Neural progenitor cell (in vitro differentiated cells): ENCODE data around the gene RPS6KA1. TPM values are rescaled to one million over a fixed set of nuclear protein-coding genes. Genes with fewer than 3 reads are reported as not detected.

Experiments
- DNase-seq: peaks from one replicate; pipeline ENCODE4 v3.0.0-alpha.2; 2016; ENCODE audit warnings: low spot score
- H2AFZ ChIP-seq: fragments of 200-600 bp; sonication (generic); replicated peaks from 2 replicates; pipeline ENCODE4 v1.6.1; 2016; ENCODE audit warnings: antibody characterized with exemption
- H3F3A ChIP-seq: fragments of 200-600 bp; sonication (generic); 2 replicates; pipeline ENCODE4 v1.6.1; 2016; ENCODE audit warnings: antibody characterized with exemption, low read depth
- H3K27ac ChIP-seq: fragments of 200-600 bp; sonication (generic); 2 replicates; pipeline ENCODE4 v1.5.1; 2016; ENCODE audit warnings: mild to moderate bottlenecking
- H3K27me3 ChIP-seq: fragments of 200-600 bp; sonication (generic); 2 replicates; pipeline ENCODE4 v1.6.1; 2016; ENCODE audit warnings: mild to moderate bottlenecking, moderate library complexity
- H3K36me3 ChIP-seq: fragments of 200-600 bp; sonication (generic); 2 replicates; pipeline ENCODE4 v1.5.1; 2016
- H3K4me1 ChIP-seq: fragments of 200-600 bp; sonication (generic); 2 replicates; pipeline ENCODE4 v1.6.1; 2016; ENCODE audit warnings: mixed run types
- H3K4me2 ChIP-seq: fragments of 200-600 bp; sonication (generic); 2 replicates; pipeline ENCODE4 v1.6.1; 2016
- H3K4me3 ChIP-seq: fragments of 200-600 bp; sonication (generic); 2 replicates; pipeline ENCODE4 v1.5.1; 2016
- H3K79me2 ChIP-seq: fragments of 200-600 bp; sonication (generic); 2 replicates; pipeline ENCODE4 v1.6.1; 2016; ENCODE audit warnings: low read depth
- H3K9ac ChIP-seq: fragments of 200-600 bp; sonication (generic); 2 replicates; pipeline ENCODE4 v1.6.1; 2016
- H3K9me3 ChIP-seq: fragments of 200-600 bp; sonication (generic); 2 replicates; pipeline ENCODE4 v1.5.1; 2016; ENCODE audit warnings: low read depth
- H4K20me1 ChIP-seq: fragments of 200-600 bp; sonication (generic); 2 replicates; pipeline ENCODE4 v1.6.1; 2016; ENCODE audit warnings: low read depth
- H3K27ac Mint-ChIP-seq: 3 replicates; pipeline ENCODE4 v1.8.0; 2021; ENCODE audit warnings: mixed read lengths
- H3K27me3 Mint-ChIP-seq: 2 replicates; pipeline ENCODE4 v1.8.0; 2022; ENCODE audit warnings: low read depth, mild to moderate bottlenecking, inconsistent platforms, moderate library complexity, mixed read lengths; ENCODE audit not compliant: insufficient read depth
- H3K36me3 Mint-ChIP-seq: 3 replicates; pipeline ENCODE4 v1.8.0; 2021; ENCODE audit warnings: mixed read lengths
- H3K4me1 Mint-ChIP-seq: 3 replicates; pipeline ENCODE4 v1.8.0; 2021; ENCODE audit warnings: mixed read lengths
- H3K4me3 Mint-ChIP-seq: 3 replicates; pipeline ENCODE4 v1.8.0; 2021; ENCODE audit warnings: mild to moderate bottlenecking, moderate library complexity, mixed read lengths
- H3K9me3 Mint-ChIP-seq: 3 replicates; pipeline ENCODE4 v1.8.0; 2020; ENCODE audit warnings: mixed read lengths
- CTCF ChIP-seq: fragments of 200-600 bp; sonication (generic); IDR thresholded peaks from 2 replicates; pipeline ENCODE4 v1.5.1; 2017; ENCODE audit warnings: antibody characterized with exemption, mild to moderate bottlenecking
- EZH2 ChIP-seq: fragments of 200-600 bp; sonication (generic); IDR thresholded peaks from 2 replicates; pipeline ENCODE4 v1.6.1; 2017; ENCODE audit warnings: antibody characterized with exemption, mild to moderate bottlenecking, moderate library complexity
- EZH2phosphoT487 ChIP-seq: fragments of 200-600 bp; sonication (generic); IDR thresholded peaks from 2 replicates; pipeline ENCODE4 v1.6.1; 2017; ENCODE audit warnings: antibody characterized with exemption
- total RNA-seq: library from RNA; depleted of rRNA; stranded (reverse); fragments of >200 nt; gene quantifications from 2 replicates; pipeline ENCODE4 v1.2.3, GENCODE V29; 2015; ENCODE audit warnings: low replicate concordance

Gene RPS6KA1
- total RNA-seq, 1 donor from 2014 or later = 18.7 TPM

GRCh38 chr1:26553942-26554682 lies 24.6 kb downstream of the RPS6KA1 start:
- Histone ChIP-seq H3K4me2 (no peak overlapping the region), H4K20me1 (no peaks in the 10 kb centered on the region), H2AFZ (no peak overlapping the region), H3K4me3 (no peak overlapping the region), H3K27me3 (no peaks in the 10 kb centered on the region), H3K36me3 (no peaks in the 10 kb centered on the region), H3K9me3 (no peaks in the 10 kb centered on the region), H3K4me1 (no peaks in the 10 kb centered on the region), H3K9ac (no peak overlapping the region), H3F3A (no peaks in the 10 kb centered on the region), H3K79me2 (no peaks in the 10 kb centered on the region), H3K27ac (no peak overlapping the region)
- no peak for DNase-seq
- Mint-ChIP-seq H3K27ac (no peak overlapping the region), H3K4me1 (peaks cover 8% of the 10 kb centered on the region), H3K4me3 (no peak overlapping the region), H3K36me3 (peaks cover 15% of the 10 kb centered on the region), H3K9me3 (no peaks in the 10 kb centered on the region), H3K27me3 (peaks cover 5% of the 10 kb centered on the region)
- TF ChIP-seq CTCF (no peak), EZH2phosphoT487 (no peak), EZH2 (no peak)

DNA sequence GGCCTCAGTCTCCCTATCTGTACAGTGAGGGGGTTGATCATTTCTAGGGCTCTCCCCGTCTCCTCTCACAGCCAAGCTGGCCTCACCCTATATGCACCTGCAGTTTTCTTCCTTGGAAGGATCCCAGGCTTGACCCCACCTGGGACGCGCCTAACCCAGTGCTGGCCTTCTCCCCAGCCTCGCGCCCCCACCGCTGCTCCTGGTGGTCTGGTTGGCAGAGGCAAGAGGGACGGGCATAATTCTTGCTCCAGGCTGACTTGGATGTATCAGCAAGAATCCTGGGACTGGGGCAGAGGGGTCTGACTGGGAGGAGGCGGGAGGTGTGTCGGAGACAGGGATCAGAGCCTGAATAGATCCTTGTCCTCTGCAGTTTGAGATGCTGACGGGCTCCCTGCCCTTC lies 25.2 kb downstream of the RPS6KA1 start:
- peaks cover 8% of the 10 kb centered on the region for H3K4me1 Mint-ChIP-seq
- H3K27ac Mint-ChIP-seq = no peak overlapping the region
- H3K27ac ChIP-seq = no peak overlapping the region

DNA sequence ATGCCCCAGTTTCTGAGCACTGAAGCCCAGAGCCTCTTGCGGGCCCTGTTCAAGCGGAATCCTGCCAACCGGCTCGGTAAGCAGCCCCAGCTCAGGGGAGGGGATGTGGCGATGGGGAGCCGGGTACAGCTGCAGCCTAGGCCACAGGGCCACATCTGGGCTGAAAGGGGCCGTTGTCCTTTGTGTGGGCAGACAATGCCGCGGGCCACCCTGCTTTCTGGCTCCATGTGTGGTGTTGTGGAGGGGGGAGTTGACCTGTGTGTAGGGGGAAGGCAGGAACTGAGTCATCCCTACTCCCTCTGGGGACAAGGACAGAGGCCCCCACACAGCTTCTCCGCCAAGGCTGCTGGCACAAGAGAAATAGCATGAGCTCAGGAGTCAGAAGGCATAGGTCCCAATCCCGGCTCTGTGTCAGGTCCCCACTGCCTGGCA lies 26.0 kb downstream of the RPS6KA1 start:
- no peaks in the 10 kb centered on the region for H3K79me2 ChIP-seq
- Mint-ChIP-seq H3K4me3 (no peak overlapping the region), H3K9me3 (no peaks in the 10 kb centered on the region), H3K36me3 (peaks cover 15% of the 10 kb centered on the region), H3K4me1 (peaks cover 8% of the 10 kb centered on the region), H3K27ac (no peak overlapping the region), H3K27me3 (peaks cover 5% of the 10 kb centered on the region)
- no peak for TF ChIP-seq EZH2phosphoT487
- no peak for DNase-seq
- H3K9me3 ChIP-seq = no peaks in the 10 kb centered on the region
- H3K4me3 ChIP-seq = no peak overlapping the region
- no peak overlapping the region for H2AFZ ChIP-seq
- no peak overlapping the region for H3K4me2 ChIP-seq
- H3K4me1 ChIP-seq = no peaks in the 10 kb centered on the region
- H3K27ac ChIP-seq = no peak overlapping the region
- H3K9ac ChIP-seq = no peak overlapping the region
- H4K20me1 ChIP-seq = no peaks in the 10 kb centered on the region
- H3K36me3 ChIP-seq = no peaks in the 10 kb centered on the region
- no peaks in the 10 kb centered on the region for H3K27me3 ChIP-seq
- no peaks in the 10 kb centered on the region for H3F3A ChIP-seq

More for the DNA sequence above, 25.2 kb downstream of the RPS6KA1 start:
- Histone ChIP-seq H3K79me2 (no peaks in the 10 kb centered on the region), H3K4me3 (no peak overlapping the region), H3K9me3 (no peaks in the 10 kb centered on the region), H3K27me3 (no peaks in the 10 kb centered on the region), H3K4me2 (no peak overlapping the region), H4K20me1 (no peaks in the 10 kb centered on the region), H3K36me3 (no peaks in the 10 kb centered on the region), H2AFZ (no peak overlapping the region), H3F3A (no peaks in the 10 kb centered on the region), H3K9ac (no peak overlapping the region), H3K4me1 (no peaks in the 10 kb centered on the region)
- H3K4me3 Mint-ChIP-seq = no peak overlapping the region
- DNase-seq = no peak
- H3K27me3 Mint-ChIP-seq = peaks cover 5% of the 10 kb centered on the region
- H3K36me3 Mint-ChIP-seq = peaks cover 15% of the 10 kb centered on the region
- no peaks in the 10 kb centered on the region for H3K9me3 Mint-ChIP-seq
- TF ChIP-seq EZH2 (no peak), CTCF (no peak), EZH2phosphoT487 (no peak)

DNA sequence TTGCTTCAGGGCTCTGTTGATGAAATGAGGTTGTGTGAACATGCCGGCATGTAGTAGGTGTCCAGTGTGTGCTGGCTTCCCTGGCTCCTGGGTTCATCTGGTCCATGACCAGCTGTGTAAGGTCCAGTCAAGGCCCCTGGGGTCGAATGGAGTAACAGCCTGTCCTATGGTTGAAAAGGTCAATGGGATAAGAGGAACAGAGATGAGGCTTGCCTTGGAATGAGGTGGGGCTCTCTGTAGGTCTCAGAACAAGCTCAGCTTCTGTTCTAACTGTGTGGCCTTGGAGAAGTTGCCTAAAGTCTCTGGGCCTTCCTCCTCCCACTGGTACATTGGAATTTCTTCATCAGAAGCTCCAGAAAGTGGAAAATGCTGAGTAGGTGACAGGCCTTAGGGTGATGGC lies 26.6 kb downstream of the RPS6KA1 start:
- no peak for DNase-seq
- Histone ChIP-seq H3F3A (no peaks in the 10 kb centered on the region), H3K9me3 (no peaks in the 10 kb centered on the region), H4K20me1 (no peaks in the 10 kb centered on the region), H3K36me3 (no peaks in the 10 kb centered on the region), H3K4me2 (no peak overlapping the region), H3K4me1 (no peaks in the 10 kb centered on the region), H3K4me3 (no peak overlapping the region), H2AFZ (no peak overlapping the region), H3K9ac (no peak overlapping the region), H3K79me2 (no peaks in the 10 kb centered on the region), H3K27me3 (no peaks in the 10 kb centered on the region), H3K27ac (no peak overlapping the region)
- TF ChIP-seq EZH2 = no peak
- no peak for TF ChIP-seq CTCF
- TF ChIP-seq EZH2phosphoT487 = no peak
- Mint-ChIP-seq H3K4me3 (no peak overlapping the region), H3K27ac (no peak overlapping the region), H3K36me3 (peaks cover 15% of the 10 kb centered on the region), H3K4me1 (peaks cover 8% of the 10 kb centered on the region), H3K9me3 (no peaks in the 10 kb centered on the region), H3K27me3 (peaks cover 5% of the 10 kb centered on the region)
